B cell (primary cell): ENCODE measurements around the gene CCNI. TPM values are rescaled to one million over a fixed set of nuclear protein-coding genes. Genes with fewer than 3 reads are reported as not detected.

Experiments used
- ATAC-seq: fragments of 200-7000 bp; cut with Tn5 transposase; one replicate; pipeline ENCODE4 v1.10.0; 2021; ENCODE audit warnings: low read depth, mild to moderate bottlenecking, moderate number of reproducible peaks, moderate library complexity
- CTCF ChIA-PET: fragments of 350-600 bp; sonication (Branson Sonifier 250); formaldehyde crosslinking; loops from one replicate; lab custom pipeline; 2021; ENCODE audit warnings: antibody characterized with exemption, inconsistent platforms; lab: Charles Lee
- POLR2A ChIA-PET: fragments of 350-600 bp; sonication (Branson Sonifier 250); formaldehyde crosslinking; loops from one replicate; lab custom pipeline; 2021; ENCODE audit warnings: antibody characterized with exemption; lab: Charles Lee
- DNase-seq: peaks from one replicate; pipeline ENCODE4 v3.0.0; 2013
- H2AFZ ChIP-seq: 2 replicates; pipeline ENCODE4 v1.6.1; 2012; ENCODE audit warnings: mild to moderate bottlenecking, low read depth, low read length; ENCODE audit not compliant: insufficient read depth, poor library complexity, severe bottlenecking
- H3K27ac ChIP-seq, 2 donors: 1 replicate in 1 of 2; 2 replicates in 1 of 2; pipeline ENCODE4 v1.5.1; 2012 to 2013; ENCODE audit warnings: low read length in 2 of 2, mild to moderate bottlenecking in 2 of 2, moderate library complexity in 1 of 2
- H3K27me3 ChIP-seq, 4 experiments: fragments of 200-600 bp in 1 of 4; sonication (generic) in 1 of 4; replicated peaks in 1 of 4; 1 replicate in 2 of 4; 2 replicates in 2 of 4; pipeline versions ENCODE4 v1.6.1 to v1.7.0; 2013 to 2016; ENCODE audit warnings: low read length in 3 of 4, mild to moderate bottlenecking in 2 of 4, mixed read lengths in 1 of 4, moderate library complexity in 1 of 4; ENCODE audit not compliant: insufficient read depth in 4 of 4, control insufficient read depth in 3 of 4; ENCODE audit errors: control extremely low read depth in 1 of 4
- H3K36me3 ChIP-seq, 2 experiments: replicated peaks in 1 of 2; 1 replicate in 1 of 2; 2 replicates in 1 of 2; pipeline versions ENCODE4 v1.6.1 to v1.7.1; 2013; ENCODE audit warnings: low read length in 1 of 2; ENCODE audit not compliant: insufficient read depth in 2 of 2, control insufficient read depth in 1 of 2; ENCODE audit errors: control extremely low read depth in 1 of 2, extremely low read depth in 1 of 2
- H3K4me1 ChIP-seq, 2 donors: fragments of 200-600 bp in 1 of 2; sonication (generic) in 1 of 2; 1 replicate in 1 of 2; 2 replicates in 1 of 2; pipeline versions ENCODE4 v1.5.1 to v1.6.1; 2013 to 2017; ENCODE audit warnings: low read length in 2 of 2; ENCODE audit not compliant: control insufficient read depth in 2 of 2, insufficient read depth in 2 of 2
- H3K4me2 ChIP-seq: replicated peaks from 2 replicates; pipeline ENCODE3; 2012; ENCODE audit warnings: mild to moderate bottlenecking, low read depth, low read length; ENCODE audit not compliant: poor library complexity, severe bottlenecking
- H3K4me3 ChIP-seq, 5 experiments: fragments of 200-600 bp in 1 of 5; sonication (generic) in 1 of 5; 1 replicate in 3 of 5; 2 replicates in 2 of 5; pipeline versions ENCODE4 v1.5.1 to v1.7.0; 2011 to 2016; ENCODE audit warnings: low read length in 4 of 5, mild to moderate bottlenecking in 4 of 5, low read depth in 2 of 5, control low read depth in 1 of 5, moderate library complexity in 1 of 5; ENCODE audit not compliant: insufficient read depth in 1 of 5; ENCODE audit errors: control extremely low read depth in 1 of 5, extremely low read depth in 1 of 5
- H3K79me2 ChIP-seq: fragments of 200-600 bp; sonication (generic); one replicate; pipeline ENCODE4 v1.6.0; 2016; ENCODE audit warnings: low read length; ENCODE audit not compliant: control insufficient read depth, insufficient read depth
- H3K9ac ChIP-seq: fragments of 200-600 bp; sonication (generic); 2 replicates; pipeline ENCODE4 v1.6.1; 2017; ENCODE audit warnings: mild to moderate bottlenecking, low read length, moderate library complexity
- H3K9me3 ChIP-seq, 3 donors: one replicate each; pipeline versions ENCODE4 v1.6.1 to v1.7.1; 2013; ENCODE audit warnings: low read length in 2 of 3; ENCODE audit not compliant: control insufficient read depth in 2 of 3, insufficient read depth in 1 of 3; ENCODE audit errors: control extremely low read depth in 1 of 3
- H4K20me1 ChIP-seq: 2 replicates; pipeline ENCODE4 v1.6.0; 2012; ENCODE audit warnings: mild to moderate bottlenecking, low read length; ENCODE audit not compliant: insufficient read depth, control insufficient read depth, poor library complexity, severe bottlenecking
- H3K27ac Mint-ChIP-seq: one replicate; pipeline ENCODE4 v1.8.0; 2021; ENCODE audit warnings: mixed read lengths
- H3K27me3 Mint-ChIP-seq: one replicate; pipeline ENCODE4 v1.8.0; 2021; ENCODE audit warnings: mixed read lengths
- H3K4me1 Mint-ChIP-seq: one replicate; pipeline ENCODE4 v1.8.0; 2021; ENCODE audit warnings: mixed read lengths
- H3K4me3 Mint-ChIP-seq: one replicate; pipeline ENCODE4 v1.8.0; 2021; ENCODE audit warnings: mixed read lengths
- H3K9me3 Mint-ChIP-seq: one replicate; pipeline ENCODE4 v1.8.0; 2022; ENCODE audit warnings: mixed read lengths; ENCODE audit not compliant: insufficient read depth
- EZH2 ChIP-seq: IDR thresholded peaks from 2 replicates; pipeline ENCODE4 v1.6.1; 2012; ENCODE audit warnings: borderline replicate concordance, low read depth, mild to moderate bottlenecking, moderate library complexity, low read length; ENCODE audit not compliant: insufficient read depth, poor library complexity, severe bottlenecking
- WGBS: methylation state at CpG from one replicate; pipeline ENCODE4 v1.1.5; 2013; ENCODE audit warnings: missing lambda C conversion rate; ENCODE audit not compliant: insufficient coverage; 5-methylcytosine and 5-hydroxymethylcytosine counted together
- intact Hi-C: fragments of 100-400 bp; cut with micrococcal nuclease; formaldehyde crosslinking; loops from one replicate; pipeline ENCODE4 v1.10.0; 2022
- polyA plus RNA-seq: library from polyadenylated mRNA; depleted of rRNA; stranded (reverse); fragments of >200 nt; gene quantifications from 2 replicates; pipeline ENCODE4 v1.2.3, GENCODE V29; 2012
- total RNA-seq, 2 donors: library from RNA; stranded (reverse); fragments of 120-200 nt in 1 of 2; gene quantifications; 1 replicate in 1 of 2; 2 replicates in 1 of 2; pipeline versions ENCODE4 v1.2.3 to v1.2.4, GENCODE V29; 2013 to 2022
- TF ChIP-seq, protein P1 (sequence below): fragments of 200-600 bp; IDR thresholded peaks from one replicate; pipeline ENCODE4 v1.8.0; 2022; ENCODE audit warnings: antibody characterized with exemption, mild to moderate bottlenecking

CCNI gene
- total and polyA plus RNA-seq, 2 donors (not counting 1 experiment from before 2014, with no cell fraction given): 95.1 to 314 TPM

DNA sequence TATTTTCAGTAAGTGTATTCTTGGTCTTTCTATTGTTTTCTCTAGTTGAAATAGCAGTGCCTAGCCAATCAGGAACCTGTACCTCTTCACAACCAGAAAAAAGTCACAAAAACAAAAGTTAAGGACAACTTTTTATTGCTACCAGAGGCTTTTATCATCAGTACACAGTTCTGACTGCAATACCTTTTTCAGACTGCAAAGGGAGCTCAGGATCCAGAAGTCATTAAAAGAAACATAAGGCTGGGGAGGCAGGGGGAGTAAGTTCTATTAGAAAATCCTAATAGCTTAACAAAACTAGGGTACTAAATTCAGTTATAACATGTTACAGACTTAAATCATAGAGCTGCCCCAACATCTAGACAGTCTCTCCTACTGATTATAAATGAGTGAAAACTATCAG lies 28.8 kb downstream of the CCNI start:
- TF ChIP-seq EZH2: no peak
- TF ChIP-seq, protein P1, sequence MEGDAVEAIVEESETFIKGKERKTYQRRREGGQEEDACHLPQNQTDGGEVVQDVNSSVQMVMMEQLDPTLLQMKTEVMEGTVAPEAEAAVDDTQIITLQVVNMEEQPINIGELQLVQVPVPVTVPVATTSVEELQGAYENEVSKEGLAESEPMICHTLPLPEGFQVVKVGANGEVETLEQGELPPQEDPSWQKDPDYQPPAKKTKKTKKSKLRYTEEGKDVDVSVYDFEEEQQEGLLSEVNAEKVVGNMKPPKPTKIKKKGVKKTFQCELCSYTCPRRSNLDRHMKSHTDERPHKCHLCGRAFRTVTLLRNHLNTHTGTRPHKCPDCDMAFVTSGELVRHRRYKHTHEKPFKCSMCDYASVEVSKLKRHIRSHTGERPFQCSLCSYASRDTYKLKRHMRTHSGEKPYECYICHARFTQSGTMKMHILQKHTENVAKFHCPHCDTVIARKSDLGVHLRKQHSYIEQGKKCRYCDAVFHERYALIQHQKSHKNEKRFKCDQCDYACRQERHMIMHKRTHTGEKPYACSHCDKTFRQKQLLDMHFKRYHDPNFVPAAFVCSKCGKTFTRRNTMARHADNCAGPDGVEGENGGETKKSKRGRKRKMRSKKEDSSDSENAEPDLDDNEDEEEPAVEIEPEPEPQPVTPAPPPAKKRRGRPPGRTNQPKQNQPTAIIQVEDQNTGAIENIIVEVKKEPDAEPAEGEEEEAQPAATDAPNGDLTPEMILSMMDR: peak; percentile 47
- peak; percentile 19 for DNase-seq
- H3K27ac Mint-ChIP-seq: no peak overlapping the region
- Histone ChIP-seq H3K4me1 (no peaks in the 10 kb centered on the region), H3K36me3 (peaks cover 16 to 60% of the 10 kb centered on the region in 2 experiments), H3K27ac (no peak overlapping the region), H3K4me2 (no peak overlapping the region), H3K27me3 (no peaks in the 10 kb centered on the region), H3K9me3 (no peaks in the 10 kb centered on the region), H3K4me3 (no peak overlapping the region), H3K9ac (no peak overlapping the region), H3K79me2 (no peaks in the 10 kb centered on the region), H2AFZ (no peak overlapping the region), H4K20me1 (peaks cover 7% of the 10 kb centered on the region)
- ChIA-PET CTCF (interaction anchor here (0.6 to 9.6 kb wide), 5 partner anchors 18 to 544 kb away, joined by 3 to 101 read pairs (median 3); no protein-coding TSS in a partner anchor), POLR2A (no interaction called here)
- H3K4me1 Mint-ChIP-seq: peaks cover 4% of the 10 kb centered on the region
- H3K4me3 Mint-ChIP-seq: no peak overlapping the region
- no peaks in the 10 kb centered on the region for H3K9me3 Mint-ChIP-seq
- no peaks in the 10 kb centered on the region for H3K27me3 Mint-ChIP-seq
- no peak for ATAC-seq
- intact Hi-C loops: loop anchor here (10.0 kb wide), 1 partner anchor 92 kb away; no protein-coding TSS in a partner anchor

DNA sequence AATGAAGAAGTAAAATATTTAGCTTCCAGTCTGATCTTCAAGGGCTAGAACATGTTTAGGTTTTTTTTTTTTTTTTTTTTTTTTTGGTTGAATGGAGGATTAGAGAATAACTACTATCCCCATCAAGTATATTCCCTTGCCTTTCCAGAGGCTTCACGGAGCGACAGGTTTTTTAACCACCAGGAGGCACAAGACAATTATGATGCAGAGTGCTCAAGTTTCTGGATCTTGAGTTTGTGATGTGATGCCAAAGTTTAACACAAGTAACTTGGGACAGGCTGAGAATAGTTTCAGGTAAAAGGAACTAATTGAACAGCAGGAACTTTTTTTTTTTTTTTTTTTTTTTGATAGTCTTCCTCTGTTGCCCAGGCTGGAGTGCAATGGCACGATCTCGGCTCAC lies 30.3 kb downstream of the CCNI start:
- no peaks in the 10 kb centered on the region for H3K27me3 Mint-ChIP-seq
- intact Hi-C loops: loop anchor here (10.0 kb wide), 1 partner anchor 91 kb away; no protein-coding TSS in a partner anchor
- no peaks in the 10 kb centered on the region for H3K9me3 Mint-ChIP-seq
- Histone ChIP-seq H3K4me1 (peaks cover 11 to 12% of the 10 kb centered on the region in 2 donors), H3K36me3 (peaks cover 8 to 44% of the 10 kb centered on the region in 2 experiments), H3K27ac (no peak overlapping the region), H3K4me2 (no peak overlapping the region), H3K9me3 (no peaks in the 10 kb centered on the region), H3K79me2 (no peaks in the 10 kb centered on the region), H3K4me3 (no peak overlapping the region), H2AFZ (no peak overlapping the region), H3K27me3 (no peaks in the 10 kb centered on the region), H3K9ac (no peak overlapping the region), H4K20me1 (peaks cover 7% of the 10 kb centered on the region)
- CTCF ChIA-PET: interaction anchor here (0.6 to 9.6 kb wide), 20 partner anchors 8 to 820 kb away, joined by 3 to 101 read pairs (median 4); partner anchors contain the start of gene SHROOM3
- ATAC-seq (no peak), DNase-seq (no peak)
- no peak overlapping the region for H3K27ac Mint-ChIP-seq
- TF ChIP-seq, protein P1: no peak
- TF ChIP-seq EZH2: no peak
- H3K4me1 Mint-ChIP-seq: peaks cover 15% of the 10 kb centered on the region
- WGBS: no CpG with 5 or more reads among the region's 4 CpGs
- H3K4me3 Mint-ChIP-seq: no peak overlapping the region
- POLR2A ChIA-PET: no interaction called here
